ENCODE data around the gene INAFM2.

- no peak for TF ChIP-seq CTCF (IDR thresholded peaks at IDR 0.05)
- TF ChIP-seq POLR2A (IDR thresholded peaks at IDR 0.05), result no peak
Observed at GRCh38 chr15:40302288-40302886, 21.1 kb upstream of the INAFM2 start.

All from heart left ventricle (tissue), 13 donors.